ENCODE results near the gene PDZD2.

DNA sequence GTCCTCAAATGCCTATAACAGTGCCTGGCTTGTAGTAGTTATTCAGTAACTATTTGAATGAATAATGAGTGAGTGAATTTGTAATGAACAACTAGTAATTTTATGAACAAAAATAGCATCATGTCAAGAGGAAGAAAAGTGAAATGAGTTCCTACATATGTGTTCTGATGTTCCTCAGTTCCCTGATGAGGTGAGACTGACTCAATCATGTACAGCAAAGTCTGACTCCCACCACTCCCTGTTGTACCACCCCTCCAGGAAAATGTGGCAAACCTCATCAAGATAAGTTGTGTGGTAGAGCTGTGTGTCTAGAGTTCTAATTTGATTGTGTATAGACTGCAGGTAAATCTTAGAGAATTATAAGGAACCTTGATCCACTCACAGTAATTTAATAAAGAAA is 333.6 kb downstream of the PDZD2 start:
- TF ChIP-seq, protein P1, sequence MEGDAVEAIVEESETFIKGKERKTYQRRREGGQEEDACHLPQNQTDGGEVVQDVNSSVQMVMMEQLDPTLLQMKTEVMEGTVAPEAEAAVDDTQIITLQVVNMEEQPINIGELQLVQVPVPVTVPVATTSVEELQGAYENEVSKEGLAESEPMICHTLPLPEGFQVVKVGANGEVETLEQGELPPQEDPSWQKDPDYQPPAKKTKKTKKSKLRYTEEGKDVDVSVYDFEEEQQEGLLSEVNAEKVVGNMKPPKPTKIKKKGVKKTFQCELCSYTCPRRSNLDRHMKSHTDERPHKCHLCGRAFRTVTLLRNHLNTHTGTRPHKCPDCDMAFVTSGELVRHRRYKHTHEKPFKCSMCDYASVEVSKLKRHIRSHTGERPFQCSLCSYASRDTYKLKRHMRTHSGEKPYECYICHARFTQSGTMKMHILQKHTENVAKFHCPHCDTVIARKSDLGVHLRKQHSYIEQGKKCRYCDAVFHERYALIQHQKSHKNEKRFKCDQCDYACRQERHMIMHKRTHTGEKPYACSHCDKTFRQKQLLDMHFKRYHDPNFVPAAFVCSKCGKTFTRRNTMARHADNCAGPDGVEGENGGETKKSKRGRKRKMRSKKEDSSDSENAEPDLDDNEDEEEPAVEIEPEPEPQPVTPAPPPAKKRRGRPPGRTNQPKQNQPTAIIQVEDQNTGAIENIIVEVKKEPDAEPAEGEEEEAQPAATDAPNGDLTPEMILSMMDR (IDR thresholded peaks at IDR 0.05), result no peak
- TF ChIP-seq POLR2A (IDR thresholded peaks at IDR 0.05), result no peak

Measured in vagina (tissue), 2 donors.